GM19035 (cell line): ENCODE data around the gene CKAP4.

Source experiments
- ATAC-seq: cut with Tn5 transposase; IDR thresholded peaks from one replicate; pipeline ENCODE4 v1.9.1; 2021; ENCODE audit not compliant: unreplicated experiment

CKAP4 gene

GRCh38 chr12:106204312-106204711 lies 43.5 kb downstream of the CKAP4 start:
- ATAC-seq: no peak

GRCh38 chr12:106197906-106198623 lies 49.8 kb downstream of the CKAP4 start:
- no peak for ATAC-seq

- no peak for ATAC-seq
Observed at GRCh38 chr12:106195621-106196027, 52.2 kb downstream of the CKAP4 start.

DNA sequence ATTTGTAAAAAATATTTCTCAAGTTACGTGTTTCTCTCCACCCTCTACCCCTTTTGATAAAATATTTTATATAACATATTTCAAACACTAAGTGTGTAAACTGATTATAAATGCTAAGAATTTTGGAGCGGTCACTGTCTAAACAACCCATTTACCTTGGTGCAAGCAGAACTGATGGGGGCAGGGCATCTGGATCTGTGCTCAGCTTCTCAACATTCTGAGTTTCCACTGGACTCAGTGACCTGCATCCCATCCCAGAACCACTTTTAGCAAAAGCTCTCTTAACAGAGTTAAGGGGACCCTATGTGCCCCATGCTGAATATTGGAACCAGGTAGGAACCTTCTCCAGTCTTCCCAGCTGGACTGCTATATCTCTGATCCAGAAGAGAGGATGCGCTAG lies 53.5 kb downstream of the CKAP4 start:
- no peak for ATAC-seq

GRCh38 chr12:106193394-106194215 lies 54.2 kb downstream of the CKAP4 start:
- ATAC-seq: no peak

DNA sequence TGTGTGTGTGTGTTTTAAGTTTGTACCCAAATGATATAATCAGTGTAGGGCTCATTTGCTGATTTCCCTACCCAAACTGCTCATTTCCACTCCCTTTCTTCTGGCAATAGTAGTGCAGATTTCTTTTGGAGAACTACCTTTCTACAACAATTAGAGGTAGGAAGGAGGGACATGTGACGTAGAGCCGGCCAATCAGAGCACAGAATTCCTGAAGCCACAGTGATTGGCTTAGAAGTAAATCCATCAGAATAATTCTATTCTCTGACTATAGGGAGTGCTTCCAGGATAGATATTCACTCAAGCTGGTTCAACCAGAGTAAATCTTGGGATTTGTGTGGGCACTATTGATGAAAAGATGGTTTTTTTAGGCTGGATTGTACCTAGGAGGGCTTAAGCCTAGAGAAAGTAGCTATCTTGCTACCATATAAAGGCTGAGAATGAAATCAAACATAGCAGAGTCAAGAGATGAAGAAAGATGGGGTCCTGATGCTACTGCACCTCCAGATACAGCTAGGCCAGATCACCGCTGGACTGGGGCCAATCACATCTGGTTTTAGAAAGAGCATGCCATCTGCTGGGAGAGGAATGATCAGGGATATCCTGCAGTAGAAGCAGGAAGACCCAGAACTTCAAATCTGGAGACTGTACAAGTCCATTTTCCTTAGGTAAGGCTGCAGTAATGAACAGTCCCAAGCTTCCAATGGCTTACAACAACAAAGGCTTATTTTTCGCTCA lies 55.0 kb downstream of the CKAP4 start:
- no peak for ATAC-seq

DNA sequence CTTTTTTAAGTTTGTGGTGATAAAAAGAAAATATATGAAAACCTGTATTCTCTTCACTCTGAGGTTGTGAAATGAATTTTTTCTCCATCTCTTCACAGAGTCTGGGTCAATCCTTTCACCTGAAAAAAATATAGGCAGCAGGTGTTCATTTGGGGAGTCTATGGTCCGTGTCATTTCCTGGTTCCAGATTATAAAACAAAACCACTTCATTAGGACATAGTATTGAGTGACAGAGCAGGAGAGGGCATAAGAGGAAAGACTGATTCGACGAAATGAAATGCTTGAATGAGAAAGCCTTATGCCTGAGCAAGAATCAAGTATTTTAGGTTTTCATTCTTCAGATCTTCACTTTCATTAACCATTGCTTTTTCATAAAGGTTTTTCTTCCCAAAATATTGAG lies 57.2 kb downstream of the CKAP4 start:
- ATAC-seq: no peak

GRCh38 chr12:106189341-106189740 lies 58.5 kb downstream of the CKAP4 start:
- no peak for ATAC-seq

DNA sequence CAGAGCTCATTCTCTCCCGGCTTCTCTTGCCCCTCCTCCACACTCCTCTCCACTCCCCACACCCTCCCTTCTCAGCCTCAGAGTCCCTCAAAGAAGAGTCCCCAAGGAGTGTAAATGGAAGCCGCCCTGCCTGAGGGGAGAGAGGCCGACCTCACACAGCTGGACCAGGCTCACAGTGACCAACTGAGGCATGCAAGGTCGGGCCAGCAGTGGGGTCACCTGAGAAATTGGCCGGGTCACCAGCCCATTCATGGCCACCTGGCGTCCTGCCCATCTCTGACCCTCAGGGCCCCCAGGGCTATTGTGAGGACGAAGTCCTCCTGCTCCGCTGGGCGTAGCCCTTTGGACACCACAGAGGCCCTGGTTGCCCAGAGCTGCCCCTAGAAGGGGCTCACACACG lies 59.6 kb downstream of the CKAP4 start:
- ATAC-seq: no peak
